NCI-H2107 treated with DMSO at 0.1 percent for 48 hours (cell line): Measurements from ENCODE around the gene SLC19A3.

Source experiments
- DNase-seq: peaks from one replicate; lab custom pipeline; 2025; ENCODE audit not compliant: unreplicated experiment; lab: John Stamatoyannopoulos, UW

SLC19A3 gene

GRCh38 chr2:227634201-227634600 lies 83.6 kb downstream of the SLC19A3 start:
- no peak for DNase-seq
